Mesendoderm (in vitro differentiated cells): Measurements from ENCODE around the gene RAPGEF5.

ENCODE experiments used
- DNase-seq: peaks from one replicate; pipeline ENCODE4 v3.0.0; 2013
- H2AK5ac ChIP-seq: 2 replicates; pipeline ENCODE4 v1.6.1; 2013; ENCODE audit warnings: low read length, inconsistent platforms
- H2BK120ac ChIP-seq: 2 replicates; pipeline ENCODE4 v1.6.1; 2013; ENCODE audit warnings: low read depth, mild to moderate bottlenecking, low read length, moderate library complexity, mixed read lengths
- H2BK15ac ChIP-seq: replicated peaks from 2 replicates; pipeline ENCODE4 v1.6.1; 2013; ENCODE audit warnings: low read depth, mild to moderate bottlenecking, moderate library complexity
- H2BK5ac ChIP-seq: 2 replicates; pipeline ENCODE4 v1.6.1; 2013; ENCODE audit warnings: low read length, inconsistent platforms
- H3K18ac ChIP-seq: 2 replicates; pipeline ENCODE4 v1.6.1; 2013; ENCODE audit warnings: mild to moderate bottlenecking, low read length, mixed read lengths
- H3K23ac ChIP-seq: one replicate; pipeline ENCODE4 v1.6.1; 2013; ENCODE audit warnings: low read length
- H3K27ac ChIP-seq: 2 replicates; pipeline ENCODE4 v1.5.1; 2013; ENCODE audit warnings: low read depth, mild to moderate bottlenecking, inconsistent platforms, low read length, moderate library complexity
- H3K27me3 ChIP-seq: 2 replicates; pipeline ENCODE4 v1.6.1; 2013; ENCODE audit warnings: low read length, control low read depth, mild to moderate bottlenecking, inconsistent platforms; ENCODE audit not compliant: insufficient read depth, poor library complexity
- H3K36me3 ChIP-seq: 2 replicates; pipeline ENCODE4 v1.6.1; 2013; ENCODE audit warnings: low read length, inconsistent platforms; ENCODE audit not compliant: control insufficient read depth, insufficient read depth
- H3K4ac ChIP-seq: one replicate; pipeline ENCODE4 v1.6.1; 2013; ENCODE audit warnings: low read depth, mild to moderate bottlenecking, low read length, moderate library complexity
- H3K4me1 ChIP-seq: 2 replicates; pipeline ENCODE4 v1.6.1; 2013; ENCODE audit warnings: low read depth, low read length, inconsistent platforms; ENCODE audit not compliant: control insufficient read depth
- H3K4me2 ChIP-seq: 2 replicates; pipeline ENCODE4 v1.6.1; 2013; ENCODE audit warnings: low read length
- H3K4me3 ChIP-seq: 2 replicates; pipeline ENCODE4 v1.5.1; 2013; ENCODE audit warnings: mild to moderate bottlenecking, low read length
- H3K56ac ChIP-seq: one replicate; pipeline ENCODE4 v1.6.1; 2013; ENCODE audit warnings: low read length
- H3K79me1 ChIP-seq: 2 replicates; pipeline ENCODE4 v1.6.1; 2013; ENCODE audit warnings: low read length, inconsistent platforms
- H3K79me2 ChIP-seq: 2 replicates; pipeline ENCODE4 v1.6.1; 2013; ENCODE audit warnings: mild to moderate bottlenecking, low read length; ENCODE audit not compliant: control insufficient read depth, insufficient read depth
- H3K9ac ChIP-seq: 2 replicates; pipeline ENCODE4 v1.6.1; 2013; ENCODE audit warnings: low read length, inconsistent platforms
- H4K5ac ChIP-seq: one replicate; pipeline ENCODE4 v1.6.1; 2013; ENCODE audit warnings: low read length
- H4K8ac ChIP-seq: one replicate; pipeline ENCODE4 v1.6.1; 2013; ENCODE audit warnings: low read depth, mild to moderate bottlenecking, control low read depth, low read length, moderate library complexity
- WGBS: extraction: QIAGEN DNeasy Blood & Tissue Kit; methylation state at CpG from one replicate; pipeline ENCODE4 v1.1.7; 2013; ENCODE audit warnings: low lambda C conversion rate, missing lambda C conversion rate; ENCODE audit not compliant: insufficient coverage; ENCODE audit errors: extremely low coverage; 5-methylcytosine and 5-hydroxymethylcytosine counted together

RAPGEF5 gene

GRCh38 chr7:22150221-22150620 is 206.7 kb downstream of the RAPGEF5 start:
- Histone ChIP-seq H3K56ac (no peak overlapping the region), H3K4me2 (no peak overlapping the region), H4K8ac (no peak overlapping the region), H3K18ac (no peak overlapping the region), H3K79me2 (no peaks in the 10 kb centered on the region), H4K5ac (no peak overlapping the region), H3K36me3 (no peaks in the 10 kb centered on the region), H2BK120ac (no peak overlapping the region), H3K79me1 (no peaks in the 10 kb centered on the region), H3K4me1 (peaks cover 3% of the 10 kb centered on the region), H3K27ac (no peak overlapping the region), H2BK15ac (no peak overlapping the region), H3K4me3 (no peak overlapping the region), H2BK5ac (no peak overlapping the region), H3K4ac (no peak overlapping the region), H2AK5ac (no peak overlapping the region), H3K27me3 (no peaks in the 10 kb centered on the region), H3K23ac (no peak overlapping the region), H3K9ac (no peak overlapping the region)
- no CpG with 5 or more reads among the region's 5 CpGs for WGBS
- no peak for DNase-seq

- Histone ChIP-seq H3K27me3 (no peaks in the 10 kb centered on the region), H2AK5ac (no peak overlapping the region), H3K27ac (no peak overlapping the region), H4K5ac (no peak overlapping the region), H3K56ac (peak overlapping the region; percentile 17), H3K23ac (no peak overlapping the region), H3K4ac (no peak overlapping the region), H3K79me1 (no peaks in the 10 kb centered on the region), H3K4me1 (peaks cover 3% of the 10 kb centered on the region), H2BK120ac (no peak overlapping the region), H2BK15ac (no peak overlapping the region), H3K18ac (no peak overlapping the region), H2BK5ac (no peak overlapping the region), H3K4me2 (no peak overlapping the region), H3K79me2 (no peaks in the 10 kb centered on the region), H4K8ac (no peak overlapping the region), H3K9ac (no peak overlapping the region), H3K4me3 (no peak overlapping the region), H3K36me3 (no peaks in the 10 kb centered on the region)
- WGBS, result no CpG with 5 or more reads among the region's 3 CpGs
- no peak for DNase-seq
These were observed 209.1 kb downstream of the RAPGEF5 start for GRCh38 chr7:22147868-22148267.

GRCh38 chr7:22146961-22147512 is 209.9 kb downstream of the RAPGEF5 start:
- H4K5ac ChIP-seq, result no peak overlapping the region
- no peaks in the 10 kb centered on the region for H3K79me2 ChIP-seq
- DNase-seq, result no peak
- H3K4ac ChIP-seq, result no peak overlapping the region
- no peak overlapping the region for H3K4me2 ChIP-seq
- H3K36me3 ChIP-seq, result no peaks in the 10 kb centered on the region
- H4K8ac ChIP-seq, result no peak overlapping the region
- H3K79me1 ChIP-seq, result no peaks in the 10 kb centered on the region
- H3K4me1 ChIP-seq, result peaks cover 5% of the 10 kb centered on the region
- no peak overlapping the region for H2BK15ac ChIP-seq
- H3K27me3 ChIP-seq, result no peaks in the 10 kb centered on the region
- no CpG with 5 or more reads among the region's 10 CpGs for WGBS
- no peak overlapping the region for H2BK5ac ChIP-seq
- no peak overlapping the region for H3K56ac ChIP-seq
- H2AK5ac ChIP-seq, result no peak overlapping the region
- H3K9ac ChIP-seq, result no peak overlapping the region
- no peak overlapping the region for H3K27ac ChIP-seq
- H3K23ac ChIP-seq, result no peak overlapping the region
- no peak overlapping the region for H2BK120ac ChIP-seq
- no peak overlapping the region for H3K18ac ChIP-seq
- H3K4me3 ChIP-seq, result no peak overlapping the region

- Histone ChIP-seq H3K79me1 (no peaks in the 10 kb centered on the region), H3K36me3 (no peaks in the 10 kb centered on the region), H3K27ac (no peak overlapping the region), H3K27me3 (no peaks in the 10 kb centered on the region), H3K4ac (no peak overlapping the region), H2BK5ac (no peak overlapping the region), H2AK5ac (no peak overlapping the region), H3K23ac (no peak overlapping the region), H3K18ac (no peak overlapping the region), H3K9ac (no peak overlapping the region), H3K79me2 (no peaks in the 10 kb centered on the region), H3K56ac (no peak overlapping the region), H3K4me2 (no peak overlapping the region), H2BK120ac (no peak overlapping the region), H4K5ac (no peak overlapping the region), H3K4me1 (peaks cover 14% of the 10 kb centered on the region), H4K8ac (no peak overlapping the region), H2BK15ac (no peak overlapping the region), H3K4me3 (no peak overlapping the region)
- WGBS, result no CpG with 5 or more reads among the region's 5 CpGs
- no peak for DNase-seq
These were observed 212.0 kb downstream of the RAPGEF5 start for GRCh38 chr7:22144950-22145349.

- no peaks in the 10 kb centered on the region for H3K79me1 ChIP-seq
- H2BK15ac ChIP-seq, result no peak overlapping the region
- peak overlapping the region; percentile 56 for H3K18ac ChIP-seq
- H3K4me1 ChIP-seq, result peaks cover 16% of the 10 kb centered on the region
- no CpG with 5 or more reads among the region's 3 CpGs for WGBS
- H3K23ac ChIP-seq, result no peak overlapping the region
- no peaks in the 10 kb centered on the region for H3K27me3 ChIP-seq
- no peak overlapping the region for H3K9ac ChIP-seq
- no peak overlapping the region for H2BK5ac ChIP-seq
- H3K79me2 ChIP-seq, result no peaks in the 10 kb centered on the region
- H2BK120ac ChIP-seq, result no peak overlapping the region
- no peak overlapping the region for H4K8ac ChIP-seq
- DNase-seq, result no peak
- H3K56ac ChIP-seq, result no peak overlapping the region
- no peak overlapping the region for H3K27ac ChIP-seq
- no peak overlapping the region for H4K5ac ChIP-seq
- no peak overlapping the region for H3K4ac ChIP-seq
- no peak overlapping the region for H2AK5ac ChIP-seq
- H3K4me3 ChIP-seq, result no peak overlapping the region
- H3K4me2 ChIP-seq, result no peak overlapping the region
- H3K36me3 ChIP-seq, result no peaks in the 10 kb centered on the region
These were observed 213.5 kb downstream of the RAPGEF5 start for GRCh38 chr7:22143491-22143890.

- no CpG with 5 or more reads among the region's 3 CpGs for WGBS
- H4K8ac ChIP-seq, result no peak overlapping the region
- no peak overlapping the region for H3K27ac ChIP-seq
- no peak overlapping the region for H4K5ac ChIP-seq
- no peak overlapping the region for H3K4ac ChIP-seq
- no peak overlapping the region for H3K56ac ChIP-seq
- no peak overlapping the region for H2AK5ac ChIP-seq
- no peak overlapping the region for H3K9ac ChIP-seq
- H2BK15ac ChIP-seq, result no peak overlapping the region
- no peak overlapping the region for H3K4me3 ChIP-seq
- peak; percentile 66 for DNase-seq
- H3K4me2 ChIP-seq, result no peak overlapping the region
- H3K18ac ChIP-seq, result no peak overlapping the region
- no peak overlapping the region for H2BK120ac ChIP-seq
- H3K4me1 ChIP-seq, result peaks cover 16% of the 10 kb centered on the region
- H3K36me3 ChIP-seq, result no peaks in the 10 kb centered on the region
- H3K79me2 ChIP-seq, result no peaks in the 10 kb centered on the region
- no peak overlapping the region for H3K23ac ChIP-seq
- H3K27me3 ChIP-seq, result no peaks in the 10 kb centered on the region
- H2BK5ac ChIP-seq, result no peak overlapping the region
- H3K79me1 ChIP-seq, result no peaks in the 10 kb centered on the region
These were observed 214.4 kb downstream of the RAPGEF5 start for GRCh38 chr7:22142572-22142971.
